Measurements from ENCODE around the gene RASSF3.

- TF ChIP-seq CTCF (IDR thresholded peaks at IDR 0.05; ENCODE audit: poor library complexity, severe bottlenecking) = no peak
- no peak for TF ChIP-seq SMC3 (conservative IDR thresholded peaks at IDR 0.05; ENCODE audit: poor library complexity)
- no peak for TF ChIP-seq REST (IDR thresholded peaks at IDR 0.05; ENCODE audit: borderline replicate concordance)
These were observed 77.5 kb downstream of the RASSF3 start for GRCh38 chr12:64687816-64688215.

Data from neural cell (in vitro differentiated cells).